IPS-NIHi7 (cell line): ENCODE results near the gene ISX.
"Not testable (repeated sequence)": the region's sequence is repeated elsewhere in the genome, so short reads cannot be mapped to it uniquely, and the experiment has no call there.

ENCODE experiments used
- DNase-seq: peaks from one replicate; pipeline ENCODE4 v3.0.0; 2012; ENCODE audit warnings: mixed read lengths; ENCODE audit errors: extremely low spot score

The ISX gene

DNA sequence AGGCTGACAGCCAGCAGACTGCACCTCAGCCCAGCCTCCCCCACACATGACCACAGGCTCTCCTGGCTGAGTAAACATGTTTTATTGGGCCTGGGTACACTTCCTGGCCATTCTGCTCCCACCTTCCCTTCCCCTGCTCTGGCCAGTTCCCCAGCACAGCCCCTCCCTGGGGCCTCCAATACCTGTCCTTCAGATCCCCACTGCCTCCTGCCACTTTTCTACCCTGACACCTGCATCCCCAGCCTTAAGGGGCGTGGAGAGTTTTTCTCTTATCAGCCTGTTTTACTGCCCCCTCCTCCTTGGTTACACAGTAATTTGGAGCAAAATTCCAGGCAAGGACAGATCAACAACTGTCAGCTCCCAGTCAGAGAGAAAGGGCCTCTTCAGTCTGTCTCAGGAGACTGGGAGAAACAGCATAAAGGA, at the start of gene ISX:
TSS of gene ISX (plus strand) at position 363 of the 423 bp plus-strand sequence. CDS start 930 bp downstream, outside the sequence.
- no peak for DNase-seq

DNA sequence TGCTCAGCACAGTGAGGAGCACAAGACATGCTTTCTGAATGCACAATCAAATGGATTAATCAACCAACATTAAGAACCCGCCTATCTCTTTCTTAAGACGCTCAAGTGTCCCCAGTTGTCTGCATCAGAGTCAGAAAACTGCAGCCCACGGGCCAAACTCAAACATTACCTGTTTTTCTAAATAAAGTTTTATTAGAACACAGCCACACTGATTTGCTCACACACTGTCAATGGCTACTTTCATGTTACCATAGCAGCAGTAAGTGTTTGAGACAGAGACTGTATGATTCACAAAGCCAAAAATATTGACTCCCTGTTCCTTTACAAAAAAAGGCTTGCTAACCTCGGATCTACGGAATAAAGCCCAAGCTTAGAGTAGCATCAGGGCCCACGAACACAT, 49.0 kb upstream of the ISX start:
- DNase-seq, result no peak

DNA sequence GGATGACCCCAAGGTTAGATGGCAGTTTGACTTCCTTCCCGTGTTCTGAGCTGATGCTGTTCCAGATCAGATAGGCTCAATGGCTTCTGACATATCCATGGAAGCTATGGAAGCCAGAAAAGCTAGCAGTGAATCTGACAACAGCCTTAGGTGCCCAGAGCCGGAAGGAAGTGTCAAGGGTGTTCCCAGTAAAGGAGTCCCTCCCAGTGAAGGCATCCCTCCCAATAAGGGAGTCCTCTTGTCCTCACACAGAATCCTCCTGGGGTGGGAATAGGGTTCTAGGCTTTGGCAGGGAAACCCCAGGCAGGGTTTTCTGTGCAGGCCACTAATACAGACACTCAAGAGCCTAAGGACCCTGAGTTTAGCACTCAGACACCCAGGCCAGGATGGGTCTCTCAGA, 47.0 kb upstream of the ISX start:
- DNase-seq, result no peak

DNA sequence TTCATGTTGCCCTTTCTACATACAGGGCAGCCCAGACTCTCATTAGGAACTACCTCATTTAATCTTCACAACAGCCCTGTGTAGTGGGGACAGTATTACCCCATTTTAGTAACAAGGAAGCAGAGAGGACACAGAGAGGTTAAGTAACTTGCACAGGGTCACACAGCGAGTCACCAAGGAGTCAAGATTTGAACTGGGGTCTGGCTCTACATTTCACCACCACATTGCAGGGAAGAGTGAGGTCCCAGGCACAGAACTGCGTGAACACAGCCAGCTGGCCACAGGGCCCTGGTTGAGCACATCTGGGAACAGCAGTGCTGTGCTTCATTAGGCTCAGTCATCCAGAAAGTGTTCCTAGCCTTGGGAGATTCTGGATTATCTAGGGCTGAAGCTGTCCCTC, 45.4 kb upstream of the ISX start:
- DNase-seq, result no peak

DNA sequence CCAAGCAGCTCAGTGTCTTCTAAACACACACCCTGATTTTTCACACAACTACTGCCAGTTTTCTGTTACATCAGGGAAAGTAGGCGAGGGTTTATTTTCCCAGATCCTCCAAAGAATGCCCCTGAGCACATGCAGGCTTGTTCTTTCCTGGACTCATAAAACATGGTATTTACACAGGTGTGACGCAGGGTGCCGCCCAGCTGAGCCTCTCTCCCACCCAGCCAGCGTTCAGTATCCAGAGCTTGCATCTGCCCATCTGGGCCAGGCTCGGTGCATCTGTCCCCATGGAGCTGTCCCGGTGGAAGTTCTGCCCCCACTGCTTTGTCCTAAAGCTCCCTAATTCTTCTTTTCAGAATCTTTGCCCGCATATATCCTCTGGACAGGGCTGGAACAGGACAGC, 44.8 kb upstream of the ISX start:
- no peak for DNase-seq

DNA sequence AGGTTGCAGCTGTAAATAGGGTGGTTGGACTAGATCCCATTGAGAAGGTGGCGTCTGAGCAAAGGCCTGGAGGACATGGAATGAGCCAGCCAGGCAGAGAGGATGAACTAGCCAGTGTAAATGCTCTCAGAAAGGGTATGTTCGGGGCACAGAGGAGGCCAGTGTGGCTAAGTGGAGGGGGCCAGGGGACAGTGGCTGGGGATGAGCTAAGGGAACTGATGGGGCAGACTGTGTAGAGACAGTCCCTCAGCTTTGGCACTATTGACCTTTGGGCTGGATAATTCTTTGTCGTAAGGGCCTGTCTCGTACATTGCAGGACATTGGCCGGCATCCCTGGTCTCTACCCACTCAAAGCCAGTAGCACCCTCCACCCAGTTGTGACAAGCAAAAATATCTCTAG, 43.7 kb upstream of the ISX start:
- no peak for DNase-seq

DNA sequence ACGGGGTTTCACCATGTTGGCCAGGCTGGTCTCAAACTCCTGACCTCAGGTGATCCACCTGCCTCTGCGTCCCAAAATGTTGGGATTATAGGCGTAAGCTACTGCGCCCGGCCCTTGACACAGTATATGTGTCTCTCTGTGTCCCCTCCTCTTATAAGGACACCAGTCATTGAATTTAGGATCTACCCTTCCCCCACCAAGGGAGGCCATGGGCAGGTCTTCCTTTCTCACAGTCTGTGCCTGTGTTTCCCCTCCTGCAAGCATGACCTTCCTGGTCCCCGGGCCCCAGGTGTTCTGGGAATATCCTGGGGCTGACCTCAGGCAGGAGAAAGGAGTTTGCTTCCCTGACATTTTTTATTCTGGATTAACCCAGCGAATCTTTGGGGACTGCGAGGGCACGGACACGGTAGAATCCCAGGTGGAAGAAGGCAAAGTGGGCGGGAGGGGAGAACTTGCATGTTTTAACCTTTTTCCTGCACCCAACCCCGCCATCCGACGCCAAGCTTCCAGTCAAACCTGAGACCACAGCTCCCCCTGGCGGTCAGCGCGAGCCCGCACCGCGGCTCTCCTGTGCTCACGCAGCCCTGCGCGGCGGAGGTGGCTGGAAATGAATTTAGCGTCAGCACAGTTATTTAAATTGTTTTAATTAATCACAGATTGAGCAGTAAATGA, 42.1 kb upstream of the ISX start:
- DNase-seq, result peak; percentile 89

DNA sequence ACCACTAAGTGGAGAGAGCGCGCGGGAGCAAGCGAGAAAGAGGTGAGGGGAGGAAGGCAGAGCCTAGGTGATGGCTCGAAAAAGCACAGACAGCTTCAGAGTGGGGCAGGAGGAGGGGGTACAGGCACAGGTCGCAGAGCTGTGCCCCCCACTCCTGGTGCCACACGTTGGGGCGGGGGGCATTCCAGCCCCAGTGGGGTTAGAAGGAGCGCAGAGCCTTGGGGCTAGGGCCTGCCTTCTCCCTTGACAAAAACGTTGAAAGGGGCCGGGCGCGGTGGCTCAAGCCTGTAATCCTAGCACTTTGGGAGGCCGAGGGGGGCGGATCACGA, 41.6 kb upstream of the ISX start:
- DNase-seq, result no peak

DNA sequence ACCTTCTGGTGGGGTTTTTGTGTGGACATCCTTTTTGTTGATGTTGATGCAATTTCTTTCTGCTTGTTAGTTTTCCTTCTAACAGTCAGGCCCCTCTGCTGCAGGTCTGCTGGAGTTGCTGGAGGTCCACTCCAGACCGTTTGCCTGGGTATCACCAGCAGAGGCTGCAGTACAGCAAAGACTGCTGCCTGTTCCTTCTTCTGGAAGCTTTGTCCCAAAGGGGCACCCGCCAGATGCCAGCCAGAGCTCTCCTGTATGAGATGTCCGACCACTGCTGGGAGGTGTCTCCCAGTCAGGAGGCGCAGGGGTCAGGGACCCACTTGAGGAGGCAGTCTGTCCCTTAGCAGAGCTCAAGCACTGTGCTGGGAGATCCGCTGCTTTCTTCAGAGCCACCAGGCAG, 35.8 kb upstream of the ISX start:
- not testable (repeated sequence) for DNase-seq

DNA sequence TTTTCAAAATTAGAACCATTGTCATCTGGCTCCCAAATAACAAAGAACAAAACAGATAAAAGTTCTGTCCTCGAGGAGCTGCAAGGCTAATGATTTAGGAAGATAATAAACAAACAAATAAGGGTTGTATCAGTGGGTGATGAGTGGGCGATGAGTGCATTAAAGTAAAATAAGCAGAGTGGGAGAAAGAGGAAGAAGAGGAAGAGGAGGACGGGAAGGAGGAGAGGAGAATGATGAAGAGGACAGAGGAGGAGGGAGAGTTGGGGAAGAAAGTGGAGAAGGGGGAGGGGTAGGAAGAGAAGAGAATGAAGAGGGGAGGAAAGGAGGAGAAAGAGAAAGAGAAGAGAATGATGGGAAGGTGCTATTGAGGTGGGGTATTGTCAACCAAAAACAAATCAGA, 33.4 kb upstream of the ISX start:
- no peak for DNase-seq

DNA sequence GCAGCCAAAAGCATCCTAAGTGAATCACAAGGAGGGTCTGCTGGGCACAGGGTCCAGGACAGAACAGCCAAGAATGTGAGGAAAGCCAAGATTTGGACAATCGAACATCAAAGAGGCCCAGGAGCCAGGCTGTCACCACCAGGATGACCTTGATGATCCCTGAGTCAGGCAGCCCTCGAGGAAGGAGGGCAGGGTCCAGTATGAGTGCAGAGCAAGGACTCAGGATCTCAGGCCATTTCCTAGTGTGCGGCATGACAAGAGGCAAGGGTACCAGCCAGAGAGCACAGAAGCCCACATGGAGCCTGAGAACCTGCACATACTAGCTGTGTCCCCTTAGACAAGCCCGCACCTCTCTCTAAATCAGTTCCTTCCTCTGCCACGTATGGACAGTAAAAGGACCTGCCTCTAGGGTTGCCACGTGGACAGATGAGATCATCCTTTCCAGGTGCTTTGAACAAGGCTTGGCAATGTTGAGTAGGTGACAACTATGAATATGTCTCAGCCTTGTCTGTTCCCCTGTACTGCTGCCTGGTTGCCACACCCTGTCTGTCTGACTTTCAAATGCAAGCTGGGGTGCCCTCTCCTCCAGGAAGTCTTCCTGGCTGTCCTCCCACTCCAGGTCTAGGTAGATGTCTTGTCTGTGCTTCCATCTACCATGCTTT, 32.2 kb upstream of the ISX start:
- DNase-seq, result no peak

DNA sequence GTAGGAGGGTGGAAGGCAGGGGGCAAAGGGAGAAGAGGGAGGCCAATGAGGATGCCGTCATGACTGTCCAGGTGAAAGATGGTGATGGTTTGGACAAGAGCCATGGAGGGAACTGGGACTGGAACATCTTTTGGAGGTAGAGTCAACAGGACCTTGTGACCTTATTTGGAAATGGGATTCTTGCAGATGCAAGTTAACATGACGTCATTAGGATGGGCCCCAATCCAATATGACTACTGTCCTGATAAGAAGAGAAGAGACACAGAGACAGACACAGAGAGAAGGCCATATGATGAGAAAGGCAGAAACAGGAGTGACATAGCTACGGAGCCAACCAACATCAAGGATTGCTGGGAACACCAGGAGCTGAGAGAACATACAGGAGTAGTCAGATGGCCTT, 31.0 kb upstream of the ISX start:
- DNase-seq, result no peak

DNA sequence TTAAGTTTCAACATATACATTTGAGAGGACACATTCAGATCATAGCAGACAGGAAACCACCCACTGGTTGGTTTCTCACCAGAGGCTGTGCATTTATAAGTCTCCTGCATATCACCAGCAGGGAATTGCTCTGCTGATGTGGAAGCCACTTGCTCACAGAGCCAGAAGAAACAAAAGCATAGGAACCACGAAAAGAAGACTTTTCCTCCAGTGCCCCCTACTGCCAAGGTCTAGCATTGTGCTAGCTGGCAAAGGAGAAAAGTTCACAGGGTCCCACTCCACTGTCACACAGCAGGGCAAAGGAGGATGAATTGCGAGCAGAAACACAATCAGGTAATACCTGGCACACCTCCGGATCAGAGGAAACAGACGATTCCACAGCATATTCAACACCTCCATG, 28.9 kb upstream of the ISX start:
- DNase-seq, result peak; percentile 70

DNA sequence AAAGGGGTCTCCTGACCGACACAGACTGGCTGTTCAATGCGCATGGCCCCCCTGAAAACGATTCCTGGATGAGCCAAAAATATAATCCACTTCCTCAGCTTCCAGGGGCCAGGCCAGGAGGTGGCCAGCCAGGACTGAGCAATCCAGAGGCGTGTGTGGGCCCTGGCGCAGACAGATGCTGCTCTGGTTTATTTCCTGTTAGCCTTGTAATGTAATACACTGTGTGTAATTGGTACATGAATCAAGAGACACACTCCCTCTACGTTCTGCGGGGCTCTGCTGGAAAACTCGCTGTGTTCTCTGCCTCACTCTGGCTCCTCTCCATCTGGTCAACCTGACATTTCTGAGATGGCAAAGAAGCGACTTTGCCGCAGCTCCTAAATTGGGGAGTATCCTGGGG, 26.3 kb upstream of the ISX start:
- DNase-seq, result no peak

DNA sequence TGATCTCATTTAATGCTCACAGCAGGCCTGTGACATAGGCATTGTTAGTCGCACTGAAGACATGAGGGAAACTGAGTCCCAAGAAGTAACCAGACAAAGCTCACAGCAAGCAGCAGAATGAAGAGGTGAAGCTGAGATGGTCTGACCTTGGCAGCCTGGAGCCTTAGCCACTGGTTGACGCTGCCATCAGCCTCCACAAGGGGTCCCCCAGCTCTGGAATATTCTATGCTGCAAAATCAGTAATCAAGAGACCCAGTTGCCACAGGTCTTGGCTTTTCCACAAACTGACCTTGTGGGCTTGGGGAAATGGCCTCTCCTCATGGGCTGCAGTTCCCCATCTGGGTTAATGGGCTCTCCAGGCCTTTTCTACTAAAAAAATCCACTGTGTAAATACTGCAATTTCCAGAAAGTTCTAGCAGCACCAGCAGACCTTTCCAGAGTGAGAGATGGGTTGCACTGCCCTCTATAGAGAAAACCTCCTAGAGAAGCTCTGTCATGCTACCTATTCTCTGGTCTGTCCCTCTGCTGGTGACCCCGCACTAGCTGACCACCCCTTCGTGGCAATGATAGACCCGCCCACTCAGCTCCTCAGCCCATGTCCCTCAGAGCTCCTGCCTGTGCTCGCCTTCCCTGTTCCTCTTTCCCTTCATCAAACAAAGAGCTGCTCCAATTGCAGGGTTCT, 22.6 kb upstream of the ISX start:
- DNase-seq, result peak; percentile 51

DNA sequence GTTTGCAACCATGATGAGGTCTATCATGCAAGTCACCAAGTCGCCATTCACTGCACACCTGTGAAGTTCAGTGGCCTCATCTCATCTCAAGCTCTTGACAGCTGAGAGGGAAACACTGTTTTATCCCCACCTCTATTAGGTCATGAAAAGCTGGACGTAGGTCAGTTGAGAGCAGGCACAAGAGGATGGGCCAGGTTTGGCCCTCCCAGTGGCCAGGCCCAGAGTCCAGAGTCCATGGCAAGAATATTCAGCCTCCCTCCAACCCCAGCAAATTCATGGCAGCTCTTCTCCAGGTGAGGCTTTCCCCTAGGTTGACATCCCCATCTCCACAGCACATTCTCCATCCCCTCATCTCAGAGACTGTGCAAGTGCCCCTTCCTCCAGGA, 22.0 kb upstream of the ISX start:
- no peak for DNase-seq

DNA sequence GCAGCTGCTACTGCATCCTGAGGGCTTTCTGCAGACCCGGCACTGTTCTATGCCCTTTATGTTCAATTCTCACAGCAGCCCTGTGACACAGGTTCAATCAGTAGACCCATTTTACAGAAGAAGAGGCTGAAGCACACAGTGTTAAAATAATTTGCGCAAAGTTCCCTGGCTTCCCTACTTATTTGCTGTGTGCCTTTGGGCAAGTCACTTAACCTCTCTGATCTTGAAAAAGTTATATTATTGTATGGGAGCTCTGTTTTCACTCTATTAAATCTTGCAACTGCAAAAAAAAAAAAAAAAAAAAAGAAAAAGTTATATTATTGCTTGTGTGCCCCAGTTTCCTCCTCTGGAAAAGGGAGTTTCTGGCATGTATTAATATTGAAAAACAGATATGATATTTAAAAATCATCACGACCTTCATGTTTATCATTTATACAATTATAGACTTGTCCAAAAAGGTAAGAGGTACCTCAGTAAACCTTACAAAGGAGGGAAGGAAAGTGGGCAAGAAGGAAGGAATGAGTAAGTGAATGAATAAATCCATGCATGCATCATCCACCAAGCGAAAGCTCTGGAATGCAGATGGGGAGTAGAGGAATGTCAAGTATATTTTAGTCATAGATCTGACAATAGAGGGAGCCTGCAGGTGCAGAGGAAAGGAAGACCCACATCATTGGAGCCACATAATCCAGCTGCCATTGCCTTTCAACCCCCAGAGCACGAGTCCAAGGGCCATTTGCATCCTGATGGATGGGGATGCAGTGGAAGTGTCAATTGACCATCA, 21.2 kb upstream of the ISX start:
- DNase-seq, result no peak

DNA sequence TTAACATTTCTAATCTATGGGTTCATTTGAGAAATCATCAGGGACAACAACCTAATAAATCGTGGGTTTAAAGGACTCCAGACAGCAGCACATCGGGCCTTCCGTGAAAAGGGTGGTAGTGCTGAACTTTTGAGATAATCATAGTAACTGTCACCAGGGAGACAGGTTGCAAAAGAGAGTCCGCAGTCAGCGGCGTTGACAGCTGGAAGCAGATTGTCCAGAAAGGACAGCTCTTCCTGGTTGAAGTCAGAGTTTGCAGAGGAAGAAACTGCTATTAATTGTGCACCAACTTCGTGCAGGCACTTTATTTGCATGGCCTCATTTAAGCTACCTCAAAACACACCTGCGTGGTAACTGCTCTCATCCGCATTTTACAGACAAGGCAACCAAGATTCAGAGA, 20.5 kb upstream of the ISX start:
- DNase-seq, result no peak

DNA sequence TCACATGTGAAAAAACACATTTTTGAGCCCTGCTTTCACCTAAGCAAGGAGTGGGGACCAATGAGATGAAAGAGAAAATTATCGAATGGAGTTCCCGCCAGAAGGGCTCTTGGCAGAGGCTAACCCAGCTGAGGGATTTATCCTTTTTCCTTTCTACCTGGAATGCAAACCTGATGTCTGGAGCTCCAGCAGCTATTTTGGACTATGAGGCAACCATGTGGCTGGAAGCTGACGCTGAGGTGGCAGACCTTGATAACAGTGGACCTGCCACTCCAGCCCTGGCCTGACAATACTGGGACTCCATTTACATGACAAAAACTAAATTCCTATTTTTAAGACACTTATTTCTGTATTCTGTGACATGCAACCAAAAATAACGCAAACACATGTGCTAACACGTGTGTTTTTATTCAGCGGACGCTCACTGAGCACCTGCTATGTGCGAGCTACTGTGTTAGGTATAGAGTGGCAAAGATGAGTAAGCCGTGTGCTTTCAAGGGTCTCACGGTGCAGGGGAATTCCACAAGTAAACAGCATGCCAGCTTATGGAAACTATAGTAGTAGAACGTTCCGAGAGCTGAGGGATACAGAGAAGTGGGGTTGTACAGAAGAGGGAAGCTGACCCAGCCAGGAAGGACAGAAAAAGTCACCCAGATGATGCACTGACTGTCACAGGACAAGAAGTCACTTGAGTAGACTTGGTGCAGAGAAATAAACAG, 19.1 kb upstream of the ISX start:
- DNase-seq, result no peak

DNA sequence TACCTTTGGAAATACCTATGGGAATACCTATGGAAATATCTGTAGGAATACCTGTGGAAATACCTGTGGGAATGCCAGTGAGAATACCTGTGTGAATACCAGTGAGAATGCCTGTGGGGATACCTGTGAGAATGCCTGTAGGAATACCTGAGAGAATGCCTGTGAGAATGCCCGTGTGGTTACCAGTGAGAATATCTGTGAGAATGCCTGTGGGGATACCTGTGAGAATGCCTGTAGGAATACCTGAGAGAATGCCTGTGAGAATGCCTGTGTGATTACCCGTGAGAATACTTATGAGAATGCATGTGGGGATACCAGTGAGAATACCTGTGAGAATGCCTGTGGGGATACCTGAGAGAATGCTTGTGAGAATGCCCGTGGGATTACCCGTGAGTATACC, 15.9 kb upstream of the ISX start:
- not testable (repeated sequence) for DNase-seq

DNA sequence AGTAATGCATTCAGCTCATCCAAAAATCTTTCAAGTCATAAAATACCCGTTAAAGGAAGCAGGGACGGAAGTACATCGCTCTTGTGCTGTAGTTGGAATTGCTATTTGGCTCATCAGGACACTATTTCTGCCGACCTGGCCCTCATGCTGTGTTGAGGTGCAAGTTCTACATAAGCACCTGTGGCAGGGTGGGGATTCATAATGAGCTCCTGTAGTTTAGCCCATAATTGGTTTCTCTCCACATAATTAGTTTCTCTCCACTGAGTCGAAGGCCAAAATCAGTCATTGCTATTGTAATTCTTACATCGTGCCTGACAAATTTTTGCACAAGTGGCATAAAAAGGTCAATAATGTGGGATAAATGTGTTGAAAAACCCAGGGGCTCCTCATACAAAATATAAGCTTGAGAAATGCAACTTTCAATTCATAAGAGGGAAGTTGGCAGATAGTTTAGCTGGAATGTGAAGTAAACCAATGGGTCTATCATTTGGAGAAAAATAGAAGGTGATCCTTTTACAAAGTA, 14.9 kb upstream of the ISX start:
- DNase-seq, result no peak

DNA sequence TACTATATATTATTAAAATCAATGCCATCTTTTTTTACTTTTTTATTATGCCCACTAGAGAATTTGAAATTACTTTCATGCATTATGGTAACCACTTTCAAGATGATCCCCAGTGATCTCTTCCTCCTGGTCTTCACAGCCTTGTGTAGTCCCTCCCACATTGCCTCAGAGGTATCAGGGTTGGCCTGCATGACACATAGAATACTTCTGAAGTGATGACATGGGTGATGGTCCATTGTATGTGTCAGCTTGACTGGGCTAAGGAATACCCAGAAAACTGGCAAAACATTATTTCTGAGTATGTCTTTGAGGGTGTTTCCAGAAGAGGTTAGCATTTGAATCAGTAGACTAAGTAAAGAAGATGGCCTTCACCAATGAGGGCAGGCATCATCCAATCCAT, 14.2 kb upstream of the ISX start:
- DNase-seq, result no peak
